ENCODE measurements around the gene UBN1.

DNA sequence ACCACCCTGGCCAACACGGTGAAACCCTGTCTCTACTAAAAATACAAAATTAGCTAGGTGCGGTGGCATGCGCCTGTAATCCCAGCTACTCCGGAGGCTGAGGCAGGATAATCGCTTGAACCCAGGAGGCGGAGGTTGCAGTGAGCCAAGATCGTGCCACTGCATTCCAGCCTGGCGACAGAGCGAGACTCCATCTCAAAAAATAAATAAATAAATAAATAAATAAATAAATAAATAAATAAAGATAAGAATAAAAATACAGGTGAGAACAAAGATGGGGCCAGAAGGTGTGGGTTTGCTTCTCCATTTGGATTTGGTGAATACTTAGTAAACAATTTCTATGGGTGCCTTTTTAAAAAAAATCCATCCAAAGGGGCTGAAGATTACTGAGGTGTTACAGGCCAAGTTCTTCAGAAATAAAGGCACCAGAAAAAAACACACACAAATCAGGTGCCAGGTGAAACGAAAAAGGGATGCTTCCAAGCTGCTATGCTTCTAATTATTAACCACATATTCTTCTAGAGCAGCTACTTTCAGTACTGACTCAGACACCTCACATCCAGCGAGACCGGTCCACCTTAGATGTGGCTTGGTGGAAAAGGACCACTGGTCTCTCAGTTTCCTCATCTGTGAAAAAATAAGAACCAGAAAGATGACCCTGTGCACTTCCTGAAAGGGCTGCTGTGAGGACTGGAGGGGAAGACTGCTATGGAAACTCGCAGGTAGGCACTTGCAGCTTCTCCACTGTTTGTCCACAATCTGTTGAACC lies 9.4 kb upstream of the UBN1 start:
- TF ChIP-seq, protein P1, sequence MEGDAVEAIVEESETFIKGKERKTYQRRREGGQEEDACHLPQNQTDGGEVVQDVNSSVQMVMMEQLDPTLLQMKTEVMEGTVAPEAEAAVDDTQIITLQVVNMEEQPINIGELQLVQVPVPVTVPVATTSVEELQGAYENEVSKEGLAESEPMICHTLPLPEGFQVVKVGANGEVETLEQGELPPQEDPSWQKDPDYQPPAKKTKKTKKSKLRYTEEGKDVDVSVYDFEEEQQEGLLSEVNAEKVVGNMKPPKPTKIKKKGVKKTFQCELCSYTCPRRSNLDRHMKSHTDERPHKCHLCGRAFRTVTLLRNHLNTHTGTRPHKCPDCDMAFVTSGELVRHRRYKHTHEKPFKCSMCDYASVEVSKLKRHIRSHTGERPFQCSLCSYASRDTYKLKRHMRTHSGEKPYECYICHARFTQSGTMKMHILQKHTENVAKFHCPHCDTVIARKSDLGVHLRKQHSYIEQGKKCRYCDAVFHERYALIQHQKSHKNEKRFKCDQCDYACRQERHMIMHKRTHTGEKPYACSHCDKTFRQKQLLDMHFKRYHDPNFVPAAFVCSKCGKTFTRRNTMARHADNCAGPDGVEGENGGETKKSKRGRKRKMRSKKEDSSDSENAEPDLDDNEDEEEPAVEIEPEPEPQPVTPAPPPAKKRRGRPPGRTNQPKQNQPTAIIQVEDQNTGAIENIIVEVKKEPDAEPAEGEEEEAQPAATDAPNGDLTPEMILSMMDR (tag by site-specific recombination; IDR thresholded peaks at IDR 0.05) = no peak
- TF ChIP-seq, protein P2, sequence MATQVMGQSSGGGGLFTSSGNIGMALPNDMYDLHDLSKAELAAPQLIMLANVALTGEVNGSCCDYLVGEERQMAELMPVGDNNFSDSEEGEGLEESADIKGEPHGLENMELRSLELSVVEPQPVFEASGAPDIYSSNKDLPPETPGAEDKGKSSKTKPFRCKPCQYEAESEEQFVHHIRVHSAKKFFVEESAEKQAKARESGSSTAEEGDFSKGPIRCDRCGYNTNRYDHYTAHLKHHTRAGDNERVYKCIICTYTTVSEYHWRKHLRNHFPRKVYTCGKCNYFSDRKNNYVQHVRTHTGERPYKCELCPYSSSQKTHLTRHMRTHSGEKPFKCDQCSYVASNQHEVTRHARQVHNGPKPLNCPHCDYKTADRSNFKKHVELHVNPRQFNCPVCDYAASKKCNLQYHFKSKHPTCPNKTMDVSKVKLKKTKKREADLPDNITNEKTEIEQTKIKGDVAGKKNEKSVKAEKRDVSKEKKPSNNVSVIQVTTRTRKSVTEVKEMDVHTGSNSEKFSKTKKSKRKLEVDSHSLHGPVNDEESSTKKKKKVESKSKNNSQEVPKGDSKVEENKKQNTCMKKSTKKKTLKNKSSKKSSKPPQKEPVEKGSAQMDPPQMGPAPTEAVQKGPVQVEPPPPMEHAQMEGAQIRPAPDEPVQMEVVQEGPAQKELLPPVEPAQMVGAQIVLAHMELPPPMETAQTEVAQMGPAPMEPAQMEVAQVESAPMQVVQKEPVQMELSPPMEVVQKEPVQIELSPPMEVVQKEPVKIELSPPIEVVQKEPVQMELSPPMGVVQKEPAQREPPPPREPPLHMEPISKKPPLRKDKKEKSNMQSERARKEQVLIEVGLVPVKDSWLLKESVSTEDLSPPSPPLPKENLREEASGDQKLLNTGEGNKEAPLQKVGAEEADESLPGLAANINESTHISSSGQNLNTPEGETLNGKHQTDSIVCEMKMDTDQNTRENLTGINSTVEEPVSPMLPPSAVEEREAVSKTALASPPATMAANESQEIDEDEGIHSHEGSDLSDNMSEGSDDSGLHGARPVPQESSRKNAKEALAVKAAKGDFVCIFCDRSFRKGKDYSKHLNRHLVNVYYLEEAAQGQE (tag by site-specific recombination; IDR thresholded peaks at IDR 0.05) = peak; percentile 34; the same call in 1 of the 2 replicates
- TF ChIP-seq ZBTB21 (tag by site-specific recombination; IDR thresholded peaks at IDR 0.05) = no peak
- no peak for TF ChIP-seq ELK4 (IDR thresholded peaks at IDR 0.05; ENCODE audit: borderline replicate concordance, low read depth, low read length)
- TF ChIP-seq, protein P3, sequence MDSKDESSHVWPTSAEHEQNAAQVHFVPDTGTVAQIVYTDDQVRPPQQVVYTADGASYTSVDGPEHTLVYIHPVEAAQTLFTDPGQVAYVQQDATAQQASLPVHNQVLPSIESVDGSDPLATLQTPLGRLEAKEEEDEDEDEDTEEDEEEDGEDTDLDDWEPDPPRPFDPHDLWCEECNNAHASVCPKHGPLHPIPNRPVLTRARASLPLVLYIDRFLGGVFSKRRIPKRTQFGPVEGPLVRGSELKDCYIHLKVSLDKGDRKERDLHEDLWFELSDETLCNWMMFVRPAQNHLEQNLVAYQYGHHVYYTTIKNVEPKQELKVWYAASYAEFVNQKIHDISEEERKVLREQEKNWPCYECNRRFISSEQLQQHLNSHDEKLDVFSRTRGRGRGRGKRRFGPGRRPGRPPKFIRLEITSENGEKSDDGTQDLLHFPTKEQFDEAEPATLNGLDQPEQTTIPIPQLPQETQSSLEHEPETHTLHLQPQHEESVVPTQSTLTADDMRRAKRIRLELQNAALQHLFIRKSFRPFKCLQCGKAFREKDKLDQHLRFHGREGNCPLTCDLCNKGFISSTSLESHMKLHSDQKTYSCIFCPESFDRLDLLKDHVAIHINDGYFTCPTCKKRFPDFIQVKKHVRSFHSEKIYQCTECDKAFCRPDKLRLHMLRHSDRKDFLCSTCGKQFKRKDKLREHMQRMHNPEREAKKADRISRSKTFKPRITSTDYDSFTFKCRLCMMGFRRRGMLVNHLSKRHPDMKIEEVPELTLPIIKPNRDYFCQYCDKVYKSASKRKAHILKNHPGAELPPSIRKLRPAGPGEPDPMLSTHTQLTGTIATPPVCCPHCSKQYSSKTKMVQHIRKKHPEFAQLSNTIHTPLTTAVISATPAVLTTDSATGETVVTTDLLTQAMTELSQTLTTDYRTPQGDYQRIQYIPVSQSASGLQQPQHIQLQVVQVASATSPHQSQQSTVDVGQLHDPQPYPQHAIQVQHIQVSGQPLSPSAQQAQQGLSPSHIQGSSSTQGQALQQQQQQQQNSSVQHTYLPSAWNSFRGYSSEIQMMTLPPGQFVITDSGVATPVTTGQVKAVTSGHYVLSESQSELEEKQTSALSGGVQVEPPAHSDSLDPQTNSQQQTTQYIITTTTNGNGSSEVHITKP (tag by site-specific recombination; IDR thresholded peaks at IDR 0.05) = no peak

Data from HEK293 (cell line).